ENCODE measurements around the gene ARSG. TPM values are rescaled to one million over a fixed set of nuclear protein-coding genes. Genes with fewer than 3 reads are reported as not detected.

The ARSG gene
- total RNA-seq, 4 donors from 2014 or later = 9.1 to 28.3 (median 18.1) TPM

- no peak for DNase-seq
- H3K27me3 ChIP-seq = no peaks in the 10 kb centered on the region
- no peaks in the 10 kb centered on the region for H3K9me3 ChIP-seq
- intact Hi-C loops (cut with DNase I) = no loop called here
- WGBS, 2 donors = 79 to 83% methylated on average over 6 of the region's 6 CpGs
- TF ChIP-seq POLR2A (IDR thresholded peaks at IDR 0.05) (no peak), CTCF (IDR thresholded peaks at IDR 0.05) (no peak)
- H3K4me3 ChIP-seq (replicated peaks in 1 of 3) = no peak overlapping the region
- H3K36me3 ChIP-seq = peaks cover 30 to 31% of the 10 kb centered on the region in 2 donors
- peaks cover 5 to 10% of the 10 kb centered on the region in 2 donors for H3K4me1 ChIP-seq
- H3K27ac ChIP-seq = no peak overlapping the region
Measured at GRCh38 chr17:68452724-68453290, 161.5 kb downstream of the ARSG start.

DNA sequence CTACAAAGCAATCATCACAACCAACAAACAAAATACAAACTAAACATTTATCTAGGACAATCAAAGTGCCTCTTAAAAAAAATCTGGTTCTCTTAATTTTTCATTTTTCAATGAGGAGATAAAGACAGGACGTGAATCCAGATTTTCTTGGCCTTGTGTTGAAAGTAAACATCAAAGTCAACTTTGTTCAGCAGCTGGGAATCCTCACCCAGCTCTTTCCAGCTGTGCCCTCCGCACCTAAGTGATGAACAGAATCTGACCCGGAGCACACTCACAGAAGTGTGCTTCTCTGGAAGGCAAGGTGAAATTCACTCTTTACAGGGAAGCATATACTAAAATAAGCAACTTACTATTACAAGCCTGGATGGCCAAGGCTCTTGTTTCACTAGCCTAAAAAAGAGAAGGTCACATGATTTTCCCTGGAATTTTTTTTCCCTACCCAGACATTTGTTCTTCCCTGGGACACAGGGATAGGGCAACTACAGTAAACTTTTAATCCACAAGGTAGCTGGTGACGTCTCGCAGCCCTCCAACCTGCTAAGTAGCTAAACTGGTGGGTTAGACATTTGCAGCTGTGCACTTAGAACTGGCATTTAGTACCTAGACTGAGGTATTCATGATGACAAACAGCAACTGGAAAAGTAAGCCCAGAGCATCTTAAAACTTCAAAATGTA, 162.8 kb downstream of the ARSG start:
- H3K4me1 ChIP-seq = peaks cover 10 to 15% of the 10 kb centered on the region in 2 donors
- TF ChIP-seq POLR2A (IDR thresholded peaks at IDR 0.05) (no peak), CTCF (IDR thresholded peaks at IDR 0.05) (no peak)
- no peaks in the 10 kb centered on the region for H3K27me3 ChIP-seq
- WGBS, 2 donors = 91 to 92% methylated on average over 5 of the region's 5 CpGs
- H3K4me3 ChIP-seq (replicated peaks in 1 of 3) = no peak overlapping the region
- intact Hi-C loops (cut with DNase I) = no loop called here
- H3K36me3 ChIP-seq = peaks cover 18 to 23% of the 10 kb centered on the region in 2 donors
- H3K9me3 ChIP-seq = no peaks in the 10 kb centered on the region
- H3K27ac ChIP-seq = peak overlapping the region in 1 of 3 donors; percentile 8
- DNase-seq = no peak

- no peak for DNase-seq
- peaks cover 17 to 25% of the 10 kb centered on the region in 2 donors for H3K4me1 ChIP-seq
- TF ChIP-seq POLR2A (IDR thresholded peaks at IDR 0.05) (no peak), CTCF (IDR thresholded peaks at IDR 0.05) (no peak)
- intact Hi-C loops (cut with DNase I) = no loop called here
- no peaks in the 10 kb centered on the region for H3K27me3 ChIP-seq
- H3K4me3 ChIP-seq (replicated peaks in 1 of 3) = no peak overlapping the region
- no peaks in the 10 kb centered on the region for H3K9me3 ChIP-seq
- H3K27ac ChIP-seq = peak overlapping the region in 2 of 3 donors; percentile 89 to 97
- peaks cover under 1 to 9% of the 10 kb centered on the region in 2 donors for H3K36me3 ChIP-seq
- WGBS, 2 donors = 57 to 67% methylated on average over 4 of the region's 4 CpGs
Measured at GRCh38 chr17:68455901-68456338, 164.6 kb downstream of the ARSG start.

DNA sequence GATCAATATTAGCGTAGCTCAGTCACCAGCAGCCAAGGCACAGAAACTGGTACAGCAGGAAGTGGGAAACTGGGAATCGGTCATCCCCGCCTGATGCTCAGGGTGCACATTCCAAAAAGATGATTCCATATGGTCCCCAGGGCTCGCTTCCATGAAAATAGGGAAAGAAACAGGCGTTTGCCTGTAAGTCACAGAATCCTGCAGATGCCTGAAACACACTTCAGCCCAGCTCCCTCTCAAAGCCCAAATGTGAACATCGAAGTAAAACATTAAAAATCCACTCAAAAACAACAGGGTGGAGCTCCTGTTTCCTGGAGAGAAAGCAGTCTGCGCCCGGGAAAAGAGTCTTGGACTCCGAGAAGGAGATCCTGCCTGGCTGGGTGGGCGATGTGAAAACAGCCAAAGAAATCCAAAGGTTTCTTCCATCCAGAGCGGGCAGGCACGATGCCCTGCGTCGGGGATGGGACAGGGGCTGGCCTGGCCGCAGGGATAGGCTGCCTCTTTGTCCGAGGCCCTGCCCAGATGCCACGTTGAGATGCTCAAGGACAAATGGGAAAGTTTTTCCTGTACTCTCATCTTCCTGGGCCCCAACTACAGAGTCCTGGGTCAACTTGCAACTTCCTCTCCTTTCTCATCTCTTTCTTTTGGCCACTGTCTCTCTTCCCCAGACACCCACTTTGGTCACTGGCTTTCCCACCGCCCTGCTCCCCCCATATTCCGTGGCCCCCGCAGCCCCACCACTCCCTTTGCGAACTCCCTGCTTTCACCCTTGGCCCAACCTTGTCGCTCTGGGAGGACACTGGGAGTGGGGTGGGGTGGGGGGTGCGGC, 165.3 kb downstream of the ARSG start:
- TF ChIP-seq POLR2A (IDR thresholded peaks at IDR 0.05) = peak in 1 of 2 donors; percentile 22
- no peak for TF ChIP-seq CTCF (IDR thresholded peaks at IDR 0.05)
- intact Hi-C loops (cut with DNase I) = no loop called here

More for the DNA sequence above, 165.3 kb downstream of the ARSG start:
- Histone ChIP-seq H3K9me3 (no peaks in the 10 kb centered on the region), H3K4me3 (replicated peaks in 1 of 3) (peak overlapping the region; percentile 56 to 91 (median 75)), H3K27ac (peak overlapping the region; percentile 81 to 97 (median 89)), H3K36me3 (peaks cover 0 to 4% of the 10 kb centered on the region in 2 donors), H3K27me3 (no peaks in the 10 kb centered on the region), H3K4me1 (peaks cover 17 to 31% of the 10 kb centered on the region in 2 donors)
- DNase-seq = peak; percentile 86 to 89
- WGBS, 2 donors = 13 to 22% methylated on average over 23 of the region's 23 CpGs
